Trophoblast cell (in vitro differentiated cells and primary cell): Measurements from ENCODE around the gene EPHB6.

Experiments
- DNase-seq, 2 donors: peaks; one replicate each; pipeline ENCODE4 v3.0.0-alpha.2; 2016
- H2AFZ ChIP-seq: 2 replicates; pipeline ENCODE4 v1.6.1; 2013; ENCODE audit warnings: low read length, moderate library complexity, mild to moderate bottlenecking; ENCODE audit not compliant: insufficient read depth, poor library complexity
- H2AK5ac ChIP-seq: 2 replicates; pipeline ENCODE4 v1.6.1; 2013; ENCODE audit warnings: mild to moderate bottlenecking, low read length
- H2BK120ac ChIP-seq: 2 replicates; pipeline ENCODE4 v1.6.1; 2013; ENCODE audit warnings: low read length, mild to moderate bottlenecking, moderate library complexity; ENCODE audit not compliant: insufficient read depth, poor library complexity
- H2BK12ac ChIP-seq: 2 replicates; pipeline ENCODE4 v1.6.1; 2013; ENCODE audit warnings: mild to moderate bottlenecking, low read length, moderate library complexity
- H2BK5ac ChIP-seq: 2 replicates; pipeline ENCODE4 v1.6.1; 2013; ENCODE audit warnings: low read length, low read depth, moderate library complexity, mild to moderate bottlenecking; ENCODE audit not compliant: poor library complexity
- H3K14ac ChIP-seq: 2 replicates; pipeline ENCODE4 v1.6.1; 2013; ENCODE audit warnings: mild to moderate bottlenecking, low read length
- H3K18ac ChIP-seq: 2 replicates; pipeline ENCODE4 v1.6.1; 2013; ENCODE audit warnings: mild to moderate bottlenecking, low read length
- H3K23ac ChIP-seq: 2 replicates; pipeline ENCODE4 v1.6.1; 2013; ENCODE audit warnings: low read length
- H3K27ac ChIP-seq: 2 replicates; pipeline ENCODE4 v1.5.1; 2013; ENCODE audit warnings: low read depth, mild to moderate bottlenecking, inconsistent platforms, low read length, moderate library complexity
- H3K27me3 ChIP-seq: 2 replicates; pipeline ENCODE4 v1.6.1; 2013; ENCODE audit warnings: inconsistent platforms, mild to moderate bottlenecking, low read length, moderate library complexity; ENCODE audit not compliant: insufficient read depth
- H3K36me3 ChIP-seq, 2 experiments: 1 replicate in 1 of 2; 2 replicates in 1 of 2; pipeline ENCODE4 v1.6.1; 2013; ENCODE audit warnings: low read length in 2 of 2, mild to moderate bottlenecking in 2 of 2, moderate library complexity in 1 of 2; ENCODE audit not compliant: insufficient read depth in 2 of 2, control insufficient read depth in 1 of 2
- H3K4ac ChIP-seq: 2 replicates; pipeline ENCODE4 v1.6.1; 2013; ENCODE audit warnings: low read depth, mild to moderate bottlenecking, low read length, moderate library complexity
- H3K4me1 ChIP-seq, 2 experiments: 1 replicate in 1 of 2; 2 replicates in 1 of 2; pipeline ENCODE4 v1.6.1; 2013; ENCODE audit warnings: low read length in 2 of 2, mild to moderate bottlenecking in 2 of 2, moderate library complexity in 1 of 2; ENCODE audit not compliant: insufficient read depth in 2 of 2, control insufficient read depth in 1 of 2
- H3K4me2 ChIP-seq: 2 replicates; pipeline ENCODE4 v1.6.1; 2013; ENCODE audit warnings: inconsistent platforms, mild to moderate bottlenecking, low read length, moderate library complexity
- H3K4me3 ChIP-seq: 2 replicates; pipeline ENCODE4 v1.5.1; 2013; ENCODE audit warnings: mild to moderate bottlenecking, low read depth, low read length, inconsistent platforms
- H3K79me1 ChIP-seq: one replicate; pipeline ENCODE4 v1.6.1; 2013; ENCODE audit warnings: low read length
- H3K79me2 ChIP-seq: 2 replicates; pipeline ENCODE4 v1.6.1; 2013; ENCODE audit warnings: low read length, mild to moderate bottlenecking; ENCODE audit not compliant: control insufficient read depth, insufficient read depth, poor library complexity
- H3K9ac ChIP-seq: 2 replicates; pipeline ENCODE4 v1.6.1; 2013; ENCODE audit warnings: mild to moderate bottlenecking, low read length
- H3K9me3 ChIP-seq: 2 replicates; pipeline ENCODE4 v1.6.1; 2013; ENCODE audit warnings: low read depth, mild to moderate bottlenecking, control low read depth, inconsistent platforms, low read length; ENCODE audit not compliant: insufficient read depth
- H4K12ac ChIP-seq: 2 replicates; pipeline ENCODE4 v1.6.1; 2013; ENCODE audit warnings: low read depth, mild to moderate bottlenecking, low read length, moderate library complexity
- H4K8ac ChIP-seq: 2 replicates; pipeline ENCODE4 v1.6.1; 2013; ENCODE audit warnings: low read depth, mild to moderate bottlenecking, low read length, moderate library complexity
- H4K91ac ChIP-seq: one replicate; pipeline ENCODE4 v1.6.1; 2013; ENCODE audit warnings: low read depth, mild to moderate bottlenecking, low read length, moderate library complexity
- WGBS: extraction: QIAGEN DNeasy Blood & Tissue Kit; methylation state at CpG from one replicate; pipeline ENCODE4 v1.1.7; 2013; ENCODE audit warnings: missing lambda C conversion rate; ENCODE audit not compliant: insufficient read length, insufficient coverage; ENCODE audit errors: extremely low coverage; 5-methylcytosine and 5-hydroxymethylcytosine counted together

Gene EPHB6

DNA sequence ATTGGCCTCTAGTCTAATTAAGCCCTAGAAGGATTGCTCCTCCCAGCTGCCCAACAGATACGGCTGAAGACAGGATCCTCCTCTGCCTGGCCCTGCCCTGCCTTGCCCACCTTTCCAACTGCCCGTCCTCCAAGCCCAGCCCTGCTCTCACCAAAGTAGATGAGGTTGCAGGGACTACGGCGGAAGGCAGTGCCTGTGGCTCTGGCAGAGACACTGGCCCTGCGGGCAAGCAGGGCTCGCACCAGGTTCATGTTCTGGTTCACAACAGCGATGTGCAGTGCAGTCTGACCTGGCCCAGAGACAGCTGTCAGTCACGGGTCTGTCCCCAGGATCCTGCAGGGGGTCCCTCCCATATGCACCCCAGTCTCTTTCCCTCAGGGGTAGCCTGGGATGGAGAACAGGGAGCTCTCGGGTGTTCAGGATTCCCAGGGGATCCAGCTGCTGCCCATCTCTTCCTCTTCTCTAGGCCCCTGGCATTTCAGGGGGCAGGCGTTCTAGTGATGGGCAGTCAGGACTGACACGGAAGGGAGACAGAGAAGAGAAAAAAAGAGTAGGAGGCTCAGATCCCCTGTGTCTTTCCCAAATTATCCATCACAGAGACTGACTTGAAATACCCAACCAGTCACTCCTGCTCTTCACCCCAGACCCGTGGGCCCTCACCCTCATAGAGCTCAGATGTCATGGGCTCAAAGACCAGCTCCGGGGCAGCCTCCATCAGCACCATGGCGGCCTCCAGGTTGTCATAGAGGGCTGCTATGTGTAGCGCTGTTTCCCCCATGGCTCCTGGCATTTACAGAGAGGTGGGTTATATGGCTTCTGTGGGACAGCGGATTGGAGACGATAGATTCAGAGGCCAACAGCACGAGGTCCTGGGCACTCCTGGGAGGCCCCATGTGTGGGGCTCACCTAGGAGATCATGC is 22.4 kb downstream of the EPHB6 start:
- WGBS, result no CpG with 5 or more reads among the region's 18 CpGs
- H3K79me2 ChIP-seq, result no peaks in the 10 kb centered on the region

GRCh38 chr7:142878315-142878714 is 23.4 kb downstream of the EPHB6 start:
- no peaks in the 10 kb centered on the region for H3K36me3 ChIP-seq
- no peak for DNase-seq
- WGBS, result no CpG with 5 or more reads among the region's 3 CpGs
- H3K18ac ChIP-seq, result no peak overlapping the region
- no peak overlapping the region for H4K8ac ChIP-seq
- H3K4me1 ChIP-seq, result peaks cover 8 to 9% of the 10 kb centered on the region in 2 experiments
- H2BK5ac ChIP-seq, result no peak overlapping the region
- H3K4me2 ChIP-seq, result no peak overlapping the region
- H3K9ac ChIP-seq, result no peak overlapping the region
- H4K91ac ChIP-seq, result no peak overlapping the region
- no peak overlapping the region for H3K23ac ChIP-seq
- H3K27me3 ChIP-seq, result no peaks in the 10 kb centered on the region
- no peak overlapping the region for H4K12ac ChIP-seq
- no peak overlapping the region for H3K4me3 ChIP-seq
- no peak overlapping the region for H2BK120ac ChIP-seq
- H3K9me3 ChIP-seq, result peaks cover 1% of the 10 kb centered on the region
- H3K14ac ChIP-seq, result no peak overlapping the region
- H3K27ac ChIP-seq, result no peak overlapping the region
- H2BK12ac ChIP-seq, result no peak overlapping the region
- no peaks in the 10 kb centered on the region for H3K79me2 ChIP-seq
- H2AK5ac ChIP-seq, result no peak overlapping the region
- no peak overlapping the region for H3K4ac ChIP-seq
- H3K79me1 ChIP-seq, result no peaks in the 10 kb centered on the region
- H2AFZ ChIP-seq, result no peak overlapping the region

More for the DNA sequence above, 22.4 kb downstream of the EPHB6 start:
- Histone ChIP-seq H2AFZ (no peak overlapping the region), H3K23ac (no peak overlapping the region), H2BK120ac (no peak overlapping the region), H3K27me3 (no peaks in the 10 kb centered on the region), H3K14ac (no peak overlapping the region), H3K27ac (no peak overlapping the region), H4K12ac (no peak overlapping the region), H3K4me1 (peaks cover 4 to 6% of the 10 kb centered on the region in 2 experiments), H3K18ac (no peak overlapping the region), H2BK12ac (no peak overlapping the region), H4K8ac (no peak overlapping the region), H2BK5ac (no peak overlapping the region), H4K91ac (no peak overlapping the region), H3K9me3 (peaks cover 1% of the 10 kb centered on the region), H3K4me2 (no peak overlapping the region), H3K4me3 (no peak overlapping the region), H3K4ac (no peak overlapping the region), H3K9ac (no peak overlapping the region), H3K79me1 (no peaks in the 10 kb centered on the region), H2AK5ac (no peak overlapping the region), H3K36me3 (peaks cover 0 to 1% of the 10 kb centered on the region in 2 experiments)
- no peak for DNase-seq

DNA sequence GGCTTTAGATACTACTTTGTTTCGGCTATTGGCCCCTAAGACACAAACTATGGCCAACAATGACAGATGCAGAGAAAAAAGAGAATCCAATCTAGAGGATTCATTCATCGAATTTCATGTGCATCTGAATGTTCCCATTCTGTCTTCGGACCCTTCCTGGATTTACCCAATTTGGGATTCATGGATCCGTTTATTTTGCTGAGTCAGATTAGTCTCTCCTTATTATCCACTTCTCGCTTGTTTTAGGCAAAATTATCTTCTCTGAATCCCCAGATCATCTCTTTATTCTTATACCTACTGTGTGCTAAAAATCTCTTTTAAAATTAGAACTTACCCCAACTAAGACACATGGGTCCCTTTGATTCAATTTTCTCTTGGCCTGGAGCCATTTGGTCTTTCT is 24.2 kb downstream of the EPHB6 start:
- no peaks in the 10 kb centered on the region for H3K79me1 ChIP-seq
- peaks cover 1% of the 10 kb centered on the region for H3K9me3 ChIP-seq
- no peak overlapping the region for H2BK5ac ChIP-seq
- H3K36me3 ChIP-seq, result no peaks in the 10 kb centered on the region
- no peak overlapping the region for H2AK5ac ChIP-seq
- peaks cover 11 to 13% of the 10 kb centered on the region in 2 experiments for H3K4me1 ChIP-seq
- no peak overlapping the region for H3K14ac ChIP-seq
- H4K91ac ChIP-seq, result no peak overlapping the region
- H2BK12ac ChIP-seq, result no peak overlapping the region
- no peak overlapping the region for H2BK120ac ChIP-seq
- H3K4me2 ChIP-seq, result no peak overlapping the region
- no peak overlapping the region for H3K18ac ChIP-seq
- WGBS, result no CpG with 5 or more reads among the region's 5 CpGs
- no peak overlapping the region for H3K23ac ChIP-seq
- H4K12ac ChIP-seq, result no peak overlapping the region
- no peak overlapping the region for H3K4me3 ChIP-seq
- H3K4ac ChIP-seq, result no peak overlapping the region
- H3K79me2 ChIP-seq, result no peaks in the 10 kb centered on the region
- H3K27ac ChIP-seq, result no peak overlapping the region
- no peak overlapping the region for H3K9ac ChIP-seq
- H2AFZ ChIP-seq, result no peak overlapping the region
- DNase-seq, result no peak
- no peak overlapping the region for H4K8ac ChIP-seq
- H3K27me3 ChIP-seq, result no peaks in the 10 kb centered on the region

DNA sequence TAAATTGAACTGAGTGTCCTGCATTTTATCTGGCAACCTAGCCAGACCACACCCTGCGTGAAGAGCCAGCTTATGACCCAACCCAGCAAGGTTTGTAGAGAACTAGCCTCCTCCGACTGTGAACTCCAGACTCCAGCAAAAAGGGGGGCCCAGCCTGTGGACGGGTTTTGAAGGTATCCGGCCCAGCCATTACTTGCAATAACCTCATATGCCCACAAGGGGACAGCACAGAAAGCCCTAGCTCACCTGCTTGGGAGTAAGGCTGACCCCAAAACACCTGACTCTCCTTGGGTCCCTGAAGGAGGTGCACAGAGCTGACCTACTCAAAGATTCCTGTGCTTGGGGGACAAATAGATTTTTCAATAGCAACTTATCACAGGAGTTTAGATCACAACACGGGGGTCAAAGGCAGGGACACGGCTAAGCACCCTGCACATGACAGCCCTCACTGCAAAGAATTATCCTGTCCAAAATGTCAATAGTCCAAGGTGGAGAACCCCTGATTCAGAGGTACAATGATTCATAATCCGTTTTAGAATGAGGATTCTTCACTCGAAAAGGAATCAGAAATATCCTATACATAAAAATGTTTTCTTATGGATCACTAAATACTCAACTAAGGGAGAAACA is 26.1 kb downstream of the EPHB6 start:
- no peak overlapping the region for H2BK120ac ChIP-seq
- H2AK5ac ChIP-seq, result no peak overlapping the region
- H3K36me3 ChIP-seq, result no peaks in the 10 kb centered on the region
- no peak overlapping the region for H4K12ac ChIP-seq
- H2BK12ac ChIP-seq, result no peak overlapping the region
- no peak overlapping the region for H2BK5ac ChIP-seq
- H3K79me1 ChIP-seq, result peaks cover 2% of the 10 kb centered on the region
- H3K18ac ChIP-seq, result no peak overlapping the region
- H4K8ac ChIP-seq, result no peak overlapping the region
- no peak overlapping the region for H3K4me3 ChIP-seq
- no peak overlapping the region for H3K4ac ChIP-seq
- H3K23ac ChIP-seq, result no peak overlapping the region
- H2AFZ ChIP-seq, result no peak overlapping the region
- H3K14ac ChIP-seq, result no peak overlapping the region
- WGBS, result no CpG with 5 or more reads among the region's 8 CpGs
- H3K4me1 ChIP-seq, result peaks cover 22% of the 10 kb centered on the region in 2 experiments
- no peaks in the 10 kb centered on the region for H3K27me3 ChIP-seq
- H3K4me2 ChIP-seq, result no peak overlapping the region
- no peaks in the 10 kb centered on the region for H3K9me3 ChIP-seq
- no peak overlapping the region for H4K91ac ChIP-seq
- DNase-seq, result peak; percentile 31 to 61
- H3K27ac ChIP-seq, result no peak overlapping the region
- no peak overlapping the region for H3K9ac ChIP-seq
- no peaks in the 10 kb centered on the region for H3K79me2 ChIP-seq
